ENCODE measurements around the gene CCDC61.

Gene CCDC61

GRCh38 chr19:46042252-46042883 is 47.1 kb downstream of the CCDC61 start:
- DNase-seq: no peak
- Histone ChIP-seq H4K8ac (ENCODE audit: low read depth, low read length) (no peak overlapping the region), H2BK15ac (replicated peaks; ENCODE audit: low read depth) (no peak overlapping the region), H3K27me3 (ENCODE audit: insufficient read depth, low read length, poor library complexity) (no peaks in the 10 kb centered on the region), H3K9ac (ENCODE audit: low read length) (no peak overlapping the region), H3K56ac (ENCODE audit: low read length) (no peak overlapping the region), H3K4me1 (ENCODE audit: control insufficient read depth, low read depth, low read length) (no peaks in the 10 kb centered on the region), H3K23ac (ENCODE audit: low read length) (no peak overlapping the region), H4K5ac (ENCODE audit: low read length) (no peak overlapping the region), H3K36me3 (ENCODE audit: control insufficient read depth, insufficient read depth, low read length) (no peaks in the 10 kb centered on the region), H2BK120ac (ENCODE audit: low read depth, low read length) (no peak overlapping the region), H3K4me2 (ENCODE audit: low read length) (no peak overlapping the region), H3K79me2 (ENCODE audit: control insufficient read depth, insufficient read depth, low read length) (no peaks in the 10 kb centered on the region), H3K4ac (ENCODE audit: low read depth, low read length) (no peak overlapping the region), H3K79me1 (ENCODE audit: low read length) (no peaks in the 10 kb centered on the region), H2BK5ac (ENCODE audit: low read length) (no peak overlapping the region), H2AK5ac (ENCODE audit: low read length) (no peak overlapping the region), H3K27ac (ENCODE audit: low read depth, low read length) (no peak overlapping the region), H3K18ac (ENCODE audit: low read length) (no peak overlapping the region), H3K4me3 (ENCODE audit: low read length) (no peak overlapping the region)
- WGBS (ENCODE audit: extremely low coverage, insufficient coverage, low lambda C conversion rate): no CpG with 5 or more reads among the region's 5 CpGs

DNA sequence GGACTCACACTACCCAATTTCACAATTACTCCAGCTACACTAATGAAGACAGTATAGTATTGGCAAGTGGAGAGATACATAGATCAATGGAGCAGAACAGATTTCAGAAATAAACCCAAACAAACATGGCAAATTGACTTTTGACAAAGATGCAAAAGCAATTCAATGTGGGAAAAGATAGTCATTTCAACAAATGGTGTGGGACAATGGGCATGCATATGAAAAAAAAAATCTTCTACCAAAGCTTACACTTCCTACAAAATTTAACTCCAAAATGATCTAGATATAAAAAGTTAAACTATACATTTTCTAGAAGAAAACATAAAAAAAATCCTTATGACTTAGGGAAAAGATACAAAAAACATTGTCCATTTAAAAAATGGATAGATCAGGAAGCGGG is 48.3 kb downstream of the CCDC61 start:
- no peak overlapping the region for H3K4ac ChIP-seq (ENCODE audit: low read depth, low read length)
- H3K4me1 ChIP-seq (ENCODE audit: control insufficient read depth, low read depth, low read length): no peaks in the 10 kb centered on the region
- H3K27me3 ChIP-seq (ENCODE audit: insufficient read depth, low read length, poor library complexity): no peaks in the 10 kb centered on the region
- no peaks in the 10 kb centered on the region for H3K79me1 ChIP-seq (ENCODE audit: low read length)
- H3K18ac ChIP-seq (ENCODE audit: low read length): no peak overlapping the region
- no peak overlapping the region for H3K4me2 ChIP-seq (ENCODE audit: low read length)
- no peak overlapping the region for H4K8ac ChIP-seq (ENCODE audit: low read depth, low read length)
- DNase-seq: no peak
- no peak overlapping the region for H3K4me3 ChIP-seq (ENCODE audit: low read length)
- no peak overlapping the region for H2BK5ac ChIP-seq (ENCODE audit: low read length)
- no peak overlapping the region for H3K56ac ChIP-seq (ENCODE audit: low read length)
- H3K79me2 ChIP-seq (ENCODE audit: control insufficient read depth, insufficient read depth, low read length): no peaks in the 10 kb centered on the region
- H2AK5ac ChIP-seq (ENCODE audit: low read length): no peak overlapping the region
- H4K5ac ChIP-seq (ENCODE audit: low read length): no peak overlapping the region
- H2BK15ac ChIP-seq (replicated peaks; ENCODE audit: low read depth): no peak overlapping the region
- H3K27ac ChIP-seq (ENCODE audit: low read depth, low read length): no peak overlapping the region
- H3K36me3 ChIP-seq (ENCODE audit: control insufficient read depth, insufficient read depth, low read length): no peaks in the 10 kb centered on the region
- WGBS (ENCODE audit: extremely low coverage, insufficient coverage, low lambda C conversion rate): no CpG with 5 or more reads among the region's 1 CpG
- H2BK120ac ChIP-seq (ENCODE audit: low read depth, low read length): no peak overlapping the region
- H3K23ac ChIP-seq (ENCODE audit: low read length): no peak overlapping the region
- no peak overlapping the region for H3K9ac ChIP-seq (ENCODE audit: low read length)

DNA sequence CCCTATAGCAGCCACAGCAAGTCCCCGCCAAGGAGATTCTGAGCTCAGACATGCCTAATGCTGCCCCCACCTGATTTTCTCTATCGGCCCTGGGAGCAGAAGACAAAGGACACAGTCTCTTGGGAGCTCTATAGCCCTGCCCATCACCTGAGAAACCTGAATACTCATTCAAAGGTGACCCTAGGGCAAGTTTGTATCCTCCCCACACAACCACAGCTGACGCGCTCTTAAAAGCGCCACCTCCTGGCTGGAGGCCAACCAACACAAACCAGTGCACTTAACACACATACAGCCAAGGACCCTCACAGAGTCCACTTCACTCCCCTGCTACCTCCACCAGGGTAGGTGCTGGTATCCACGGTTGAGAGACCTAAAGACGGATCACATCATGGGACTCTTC is 54.3 kb downstream of the CCDC61 start:
- H3K18ac ChIP-seq (ENCODE audit: low read length): no peak overlapping the region
- no peaks in the 10 kb centered on the region for H3K79me1 ChIP-seq (ENCODE audit: low read length)
- no peaks in the 10 kb centered on the region for H3K4me1 ChIP-seq (ENCODE audit: control insufficient read depth, low read depth, low read length)
- H3K4ac ChIP-seq (ENCODE audit: low read depth, low read length): no peak overlapping the region
- no peak overlapping the region for H2AK5ac ChIP-seq (ENCODE audit: low read length)
- H2BK120ac ChIP-seq (ENCODE audit: low read depth, low read length): no peak overlapping the region
- no peak overlapping the region for H4K5ac ChIP-seq (ENCODE audit: low read length)
- no peak overlapping the region for H3K9ac ChIP-seq (ENCODE audit: low read length)
- no peak overlapping the region for H3K4me2 ChIP-seq (ENCODE audit: low read length)
- H2BK15ac ChIP-seq (replicated peaks; ENCODE audit: low read depth): no peak overlapping the region
- H4K8ac ChIP-seq (ENCODE audit: low read depth, low read length): no peak overlapping the region
- H3K36me3 ChIP-seq (ENCODE audit: control insufficient read depth, insufficient read depth, low read length): no peaks in the 10 kb centered on the region
- DNase-seq: peak; percentile 89
- no peaks in the 10 kb centered on the region for H3K27me3 ChIP-seq (ENCODE audit: insufficient read depth, low read length, poor library complexity)
- H2BK5ac ChIP-seq (ENCODE audit: low read length): no peak overlapping the region
- no CpG with 5 or more reads among the region's 7 CpGs for WGBS (ENCODE audit: extremely low coverage, insufficient coverage, low lambda C conversion rate)
- no peak overlapping the region for H3K23ac ChIP-seq (ENCODE audit: low read length)
- H3K4me3 ChIP-seq (ENCODE audit: low read length): no peak overlapping the region
- no peak overlapping the region for H3K27ac ChIP-seq (ENCODE audit: low read depth, low read length)
- H3K56ac ChIP-seq (ENCODE audit: low read length): no peak overlapping the region
- no peaks in the 10 kb centered on the region for H3K79me2 ChIP-seq (ENCODE audit: control insufficient read depth, insufficient read depth, low read length)

GRCh38 chr19:46052896-46053295 is 57.6 kb downstream of the CCDC61 start:
- no peak overlapping the region for H2AK5ac ChIP-seq (ENCODE audit: low read length)
- no peak overlapping the region for H4K5ac ChIP-seq (ENCODE audit: low read length)
- no peak overlapping the region for H3K4me3 ChIP-seq (ENCODE audit: low read length)
- H2BK15ac ChIP-seq (replicated peaks; ENCODE audit: low read depth): no peak overlapping the region
- H3K4ac ChIP-seq (ENCODE audit: low read depth, low read length): no peak overlapping the region
- no peak overlapping the region for H3K23ac ChIP-seq (ENCODE audit: low read length)
- no peak overlapping the region for H3K18ac ChIP-seq (ENCODE audit: low read length)
- peaks cover 4% of the 10 kb centered on the region for H3K27me3 ChIP-seq (ENCODE audit: insufficient read depth, low read length, poor library complexity)
- no peak overlapping the region for H3K4me2 ChIP-seq (ENCODE audit: low read length)
- no peak overlapping the region for H2BK120ac ChIP-seq (ENCODE audit: low read depth, low read length)
- no peak overlapping the region for H3K9ac ChIP-seq (ENCODE audit: low read length)
- no peak for DNase-seq
- no CpG with 5 or more reads among the region's 4 CpGs for WGBS (ENCODE audit: extremely low coverage, insufficient coverage, low lambda C conversion rate)
- H3K79me2 ChIP-seq (ENCODE audit: control insufficient read depth, insufficient read depth, low read length): no peaks in the 10 kb centered on the region
- H3K4me1 ChIP-seq (ENCODE audit: control insufficient read depth, low read depth, low read length): no peaks in the 10 kb centered on the region
- no peaks in the 10 kb centered on the region for H3K79me1 ChIP-seq (ENCODE audit: low read length)
- H3K56ac ChIP-seq (ENCODE audit: low read length): no peak overlapping the region
- no peak overlapping the region for H3K27ac ChIP-seq (ENCODE audit: low read depth, low read length)
- no peaks in the 10 kb centered on the region for H3K36me3 ChIP-seq (ENCODE audit: control insufficient read depth, insufficient read depth, low read length)
- H4K8ac ChIP-seq (ENCODE audit: low read depth, low read length): no peak overlapping the region
- no peak overlapping the region for H2BK5ac ChIP-seq (ENCODE audit: low read length)

DNA sequence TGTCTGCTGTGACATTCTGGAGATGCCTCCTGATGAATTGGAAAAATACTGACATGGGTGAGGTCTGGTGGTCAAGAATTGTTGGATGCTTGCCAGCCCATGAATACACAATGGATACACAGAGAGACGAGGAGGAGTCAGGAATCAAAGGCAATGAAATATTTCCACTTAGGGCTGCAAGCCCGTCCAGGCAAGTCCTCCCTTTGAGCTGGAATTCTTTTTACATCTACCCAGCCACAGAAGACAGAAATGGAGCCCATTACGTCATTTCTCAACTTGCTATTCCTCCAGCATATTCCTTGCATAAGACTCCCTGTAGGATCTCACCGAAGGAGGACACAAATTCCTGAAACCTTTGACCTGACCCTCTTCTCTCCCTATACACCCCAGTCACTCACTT is 61.3 kb downstream of the CCDC61 start:
- H4K5ac ChIP-seq (ENCODE audit: low read length): no peak overlapping the region
- H3K4me1 ChIP-seq (ENCODE audit: control insufficient read depth, low read depth, low read length): no peaks in the 10 kb centered on the region
- H3K18ac ChIP-seq (ENCODE audit: low read length): no peak overlapping the region
- no peaks in the 10 kb centered on the region for H3K79me1 ChIP-seq (ENCODE audit: low read length)
- no peaks in the 10 kb centered on the region for H3K36me3 ChIP-seq (ENCODE audit: control insufficient read depth, insufficient read depth, low read length)
- no peak overlapping the region for H4K8ac ChIP-seq (ENCODE audit: low read depth, low read length)
- no peaks in the 10 kb centered on the region for H3K79me2 ChIP-seq (ENCODE audit: control insufficient read depth, insufficient read depth, low read length)
- no peak overlapping the region for H3K23ac ChIP-seq (ENCODE audit: low read length)
- DNase-seq: no peak
- no peak overlapping the region for H2BK15ac ChIP-seq (replicated peaks; ENCODE audit: low read depth)
- H3K4ac ChIP-seq (ENCODE audit: low read depth, low read length): no peak overlapping the region
- no peak overlapping the region for H3K4me2 ChIP-seq (ENCODE audit: low read length)
- no peak overlapping the region for H2BK5ac ChIP-seq (ENCODE audit: low read length)
- H2AK5ac ChIP-seq (ENCODE audit: low read length): no peak overlapping the region
- no peak overlapping the region for H3K4me3 ChIP-seq (ENCODE audit: low read length)
- WGBS (ENCODE audit: extremely low coverage, insufficient coverage, low lambda C conversion rate): no CpG with 5 or more reads among the region's 4 CpGs
- no peak overlapping the region for H3K27ac ChIP-seq (ENCODE audit: low read depth, low read length)
- peaks cover 4% of the 10 kb centered on the region for H3K27me3 ChIP-seq (ENCODE audit: insufficient read depth, low read length, poor library complexity)
- H3K9ac ChIP-seq (ENCODE audit: low read length): no peak overlapping the region
- no peak overlapping the region for H2BK120ac ChIP-seq (ENCODE audit: low read depth, low read length)
- H3K56ac ChIP-seq (ENCODE audit: low read length): no peak overlapping the region

GRCh38 chr19:46058778-46059177 is 63.5 kb downstream of the CCDC61 start:
- H3K36me3 ChIP-seq (ENCODE audit: control insufficient read depth, insufficient read depth, low read length): no peaks in the 10 kb centered on the region
- no peak overlapping the region for H3K4me2 ChIP-seq (ENCODE audit: low read length)
- H3K79me2 ChIP-seq (ENCODE audit: control insufficient read depth, insufficient read depth, low read length): no peaks in the 10 kb centered on the region
- H3K4me3 ChIP-seq (ENCODE audit: low read length): no peak overlapping the region
- H3K27me3 ChIP-seq (ENCODE audit: insufficient read depth, low read length, poor library complexity): peaks cover 4% of the 10 kb centered on the region
- H3K4me1 ChIP-seq (ENCODE audit: control insufficient read depth, low read depth, low read length): no peaks in the 10 kb centered on the region
- no peak overlapping the region for H3K23ac ChIP-seq (ENCODE audit: low read length)
- H3K9ac ChIP-seq (ENCODE audit: low read length): no peak overlapping the region
- no peak overlapping the region for H2BK120ac ChIP-seq (ENCODE audit: low read depth, low read length)
- H2BK15ac ChIP-seq (replicated peaks; ENCODE audit: low read depth): no peak overlapping the region
- no peak overlapping the region for H4K8ac ChIP-seq (ENCODE audit: low read depth, low read length)
- no peak overlapping the region for H3K18ac ChIP-seq (ENCODE audit: low read length)
- H3K79me1 ChIP-seq (ENCODE audit: low read length): no peaks in the 10 kb centered on the region
- no peak overlapping the region for H2AK5ac ChIP-seq (ENCODE audit: low read length)
- H3K4ac ChIP-seq (ENCODE audit: low read depth, low read length): no peak overlapping the region
- H3K27ac ChIP-seq (ENCODE audit: low read depth, low read length): no peak overlapping the region
- no CpG with 5 or more reads among the region's 3 CpGs for WGBS (ENCODE audit: extremely low coverage, insufficient coverage, low lambda C conversion rate)
- no peak overlapping the region for H3K56ac ChIP-seq (ENCODE audit: low read length)
- no peak overlapping the region for H4K5ac ChIP-seq (ENCODE audit: low read length)
- H2BK5ac ChIP-seq (ENCODE audit: low read length): no peak overlapping the region
- DNase-seq: no peak
